Embryonic facial prominence (tissue), 1 donor: Measurements from ENCODE around the gene VIPR2.

Source experiments
- DNase-seq: peaks from one replicate; pipeline ENCODE4 v3.0.0-alpha.2; 2016; ENCODE audit errors: extremely low spot score

The VIPR2 gene

GRCh38 chr7:159119851-159120539 lies 24.7 kb downstream of the VIPR2 start:
- no peak for DNase-seq

GRCh38 chr7:159119026-159119741 lies 25.5 kb downstream of the VIPR2 start:
- DNase-seq: no peak

GRCh38 chr7:159118623-159119022 lies 26.0 kb downstream of the VIPR2 start:
- DNase-seq: no peak

- DNase-seq: no peak
Observed at GRCh38 chr7:159118197-159118595, 26.5 kb downstream of the VIPR2 start.

- no peak for DNase-seq
Observed at GRCh38 chr7:159117366-159118196, 27.1 kb downstream of the VIPR2 start.

- no peak for DNase-seq
Observed at GRCh38 chr7:159116581-159117339, 27.9 kb downstream of the VIPR2 start.

GRCh38 chr7:159115601-159116501 lies 28.8 kb downstream of the VIPR2 start:
- DNase-seq: no peak

- no peak for DNase-seq
Observed at GRCh38 chr7:159114981-159115380, 29.7 kb downstream of the VIPR2 start.

- no peak for DNase-seq
Observed at GRCh38 chr7:159114096-159114495, 30.6 kb downstream of the VIPR2 start.

GRCh38 chr7:159113056-159113455 lies 31.6 kb downstream of the VIPR2 start:
- no peak for DNase-seq

GRCh38 chr7:159112136-159113011 lies 32.3 kb downstream of the VIPR2 start:
- DNase-seq: no peak

GRCh38 chr7:159109653-159110035 lies 35.0 kb downstream of the VIPR2 start:
- DNase-seq: no peak

- no peak for DNase-seq
Observed at GRCh38 chr7:159108941-159109652, 35.6 kb downstream of the VIPR2 start.

GRCh38 chr7:159108491-159108890 lies 36.2 kb downstream of the VIPR2 start:
- no peak for DNase-seq

- no peak for DNase-seq
Observed at GRCh38 chr7:159107161-159107892, 37.3 kb downstream of the VIPR2 start.

GRCh38 chr7:159105832-159106811 lies 38.5 kb downstream of the VIPR2 start:
- no peak for DNase-seq
